LNCaP clone FGC (cell line): ENCODE results near the gene INPPL1.
A peak's percentile ranks its signal among the peaks of the same experiment; 100 is the strongest.

ENCODE experiments used
- DNase-seq: peaks from one replicate; pipeline ENCODE4 v3.0.0-alpha.2; 2011; ENCODE audit warnings: low read depth
- H3K4me3 ChIP-seq: 2 replicates; pipeline ENCODE4 v1.5.1; 2011; ENCODE audit warnings: mild to moderate bottlenecking, low read depth, low read length, control low read depth
- CTCF ChIP-seq: IDR thresholded peaks from 2 replicates; pipeline ENCODE4 v1.5.1; 2012; ENCODE audit warnings: mild to moderate bottlenecking; ENCODE audit not compliant: control insufficient read depth, insufficient read depth; ENCODE audit errors: extremely low read depth

INPPL1 gene

DNA sequence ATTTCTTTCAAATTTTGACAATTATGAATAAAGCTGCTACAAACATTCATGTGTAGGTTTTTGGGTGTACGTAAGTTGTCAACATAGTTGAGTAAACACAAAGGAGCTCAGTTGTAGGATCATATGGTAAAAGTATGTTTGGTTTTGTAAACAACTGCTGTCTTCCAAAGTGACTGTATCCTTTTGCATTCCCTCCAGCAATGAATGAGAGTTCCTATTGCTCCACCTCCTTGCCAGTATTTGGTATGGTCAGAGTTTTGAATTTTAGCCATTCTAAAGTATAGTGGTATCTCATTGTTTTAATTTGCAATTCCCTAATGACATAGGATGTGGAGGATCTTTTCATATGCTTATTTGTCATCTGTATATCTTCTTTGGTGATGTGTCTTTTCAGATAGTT is 47.4 kb downstream of the INPPL1 start:
- no peak overlapping the region for H3K4me3 ChIP-seq
- DNase-seq: peak; percentile 42
- no peak for TF ChIP-seq CTCF

DNA sequence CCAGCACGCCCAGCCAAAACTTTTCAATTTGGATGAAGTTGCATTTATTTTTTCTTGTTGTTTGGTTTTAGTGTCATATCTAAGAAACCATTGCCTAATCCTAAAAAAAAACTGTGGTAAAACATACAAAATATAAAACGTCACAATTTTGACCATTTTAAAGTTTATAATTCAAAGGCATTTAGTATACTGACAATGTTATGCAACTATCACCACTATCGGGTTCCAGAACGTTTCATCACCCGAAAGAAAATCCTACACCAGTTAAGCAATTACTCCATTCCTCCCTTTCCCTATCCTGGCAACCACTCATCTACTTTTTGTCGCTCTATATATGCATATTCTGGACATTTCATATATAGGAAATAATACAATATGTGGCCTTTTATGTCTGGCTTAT is 49.9 kb downstream of the INPPL1 start:
- TF ChIP-seq CTCF: no peak
- no peak overlapping the region for H3K4me3 ChIP-seq
- DNase-seq: no peak

DNA sequence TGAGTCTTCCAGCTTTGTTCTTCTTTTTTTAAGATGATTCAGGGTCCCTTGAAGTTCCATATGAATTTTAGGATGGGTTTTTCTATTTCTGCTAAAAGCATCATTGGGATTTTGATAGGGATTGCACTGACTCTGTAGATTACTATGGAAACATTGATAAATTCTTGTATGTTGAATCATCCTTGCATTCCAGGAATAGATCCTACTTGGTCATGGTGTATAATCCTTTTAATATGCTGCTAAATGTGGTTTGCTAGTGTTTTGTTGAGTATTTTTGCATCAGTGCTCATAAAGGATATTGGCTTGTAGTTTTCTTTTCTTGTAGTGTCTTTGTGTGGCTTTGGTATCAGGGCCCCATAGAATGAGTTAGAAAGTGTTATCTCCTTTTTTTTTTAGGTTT is 54.3 kb downstream of the INPPL1 start:
- TF ChIP-seq CTCF: no peak

DNA sequence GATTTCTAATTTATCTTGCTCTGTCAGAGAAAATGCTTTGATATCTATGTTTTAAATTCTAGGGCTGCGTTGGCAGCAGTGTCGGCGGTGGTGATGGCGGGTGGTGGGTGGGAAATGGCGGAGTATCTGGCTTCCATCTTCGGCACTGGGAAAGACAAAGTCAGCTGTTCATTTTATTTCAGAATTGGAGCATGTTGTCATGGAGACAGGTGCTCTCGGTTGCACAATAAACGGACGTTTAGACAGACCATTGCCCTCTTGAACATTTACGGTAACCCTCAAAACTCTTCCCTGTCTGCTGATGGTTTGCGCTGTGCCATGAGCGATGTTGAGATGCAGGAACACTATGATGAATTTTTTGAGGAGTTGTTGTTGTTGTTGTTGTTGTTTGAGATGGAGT is 55.5 kb downstream of the INPPL1 start:
- DNase-seq: no peak
- H3K4me3 ChIP-seq: no peak overlapping the region
- TF ChIP-seq CTCF: no peak

More for the DNA sequence above, 54.3 kb downstream of the INPPL1 start:
- DNase-seq: no peak
- no peak overlapping the region for H3K4me3 ChIP-seq

GRCh38 chr11:72280726-72281315 is 56.3 kb downstream of the INPPL1 start:
- DNase-seq: no peak
- no peak overlapping the region for H3K4me3 ChIP-seq
- TF ChIP-seq CTCF: no peak

GRCh38 chr11:72283947-72284346 is 59.4 kb downstream of the INPPL1 start:
- H3K4me3 ChIP-seq: no peak overlapping the region
- no peak for TF ChIP-seq CTCF
- DNase-seq: no peak

DNA sequence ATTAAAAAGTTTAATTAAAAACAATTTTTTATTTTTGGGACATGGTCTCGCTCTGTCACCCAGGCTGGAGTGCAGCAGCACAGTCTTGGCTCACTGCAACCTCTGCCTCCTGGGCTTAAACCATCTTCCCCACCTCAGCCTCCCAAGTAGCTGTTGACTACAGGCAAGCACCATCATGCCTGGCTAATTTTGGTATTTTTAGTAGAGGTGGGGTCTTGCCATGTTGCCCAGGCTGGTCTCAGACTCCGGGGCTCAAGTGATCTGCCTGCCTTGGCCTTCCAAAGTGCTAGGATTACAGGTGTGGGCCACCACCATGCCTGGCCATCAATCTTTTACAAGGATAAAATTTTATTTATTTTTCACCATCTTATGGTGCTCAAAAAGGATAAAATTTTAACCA is 62.7 kb downstream of the INPPL1 start:
- no peak overlapping the region for H3K4me3 ChIP-seq
- TF ChIP-seq CTCF: no peak
- DNase-seq: no peak
